Tibial artery (tissue), 4 donors: ENCODE measurements around the gene BLNK.

ENCODE experiments used
- DNase-seq, 2 donors: peaks; one replicate each; pipeline ENCODE4 v3.0.0-alpha.2; 2019
- H3K27ac ChIP-seq, 2 donors: fragments of 200-600 bp; sonication (generic) in 1 of 2; 1 replicate in 1 of 2; 2 replicates in 1 of 2; pipeline ENCODE4 v1.5.1; 2018 to 2019; ENCODE audit warnings: mild to moderate bottlenecking in 1 of 2
- H3K27me3 ChIP-seq, 2 donors: fragments of 200-600 bp; sonication (generic) in 1 of 2; one replicate each; pipeline versions ENCODE4 v1.5.1 to v1.6.0; 2016 to 2019
- H3K36me3 ChIP-seq, 3 donors: fragments of 200-600 bp; sonication (generic) in 2 of 3; one replicate each; pipeline ENCODE4 v1.5.1; 2016 to 2019; ENCODE audit warnings: mild to moderate bottlenecking in 2 of 3
- H3K4me1 ChIP-seq, 4 donors: fragments of 200-600 bp; sonication (generic) in 2 of 4; 1 replicate in 3 of 4; 2 replicates in 1 of 4; pipeline ENCODE4 v1.5.1; 2016 to 2019
- H3K4me3 ChIP-seq, 2 donors: fragments of 200-600 bp; sonication (generic) in 1 of 2; 1 replicate in 1 of 2; 2 replicates in 1 of 2; pipeline ENCODE4 v1.5.1; 2018 to 2019; ENCODE audit warnings: mild to moderate bottlenecking in 2 of 2
- H3K9me3 ChIP-seq, 3 donors: fragments of 200-600 bp; sonication (generic) in 1 of 3; one replicate each; pipeline ENCODE4 v1.5.1; 2016 to 2019
- CTCF ChIP-seq, 2 experiments: fragments of 200-600 bp in 1 of 2; fragments of 450-650 bp in 1 of 2; IDR thresholded peaks; one replicate each; pipeline ENCODE4 v1.5.1; 2017 to 2019; ENCODE audit warnings: antibody characterized with exemption in 2 of 2, mild to moderate bottlenecking in 1 of 2, moderate library complexity in 1 of 2
- intact Hi-C: fragments of 100-400 bp; cut with DNase I; formaldehyde crosslinking; loops from one replicate; pipeline ENCODE4 v1.15.0; 2023; ENCODE audit warnings: low total_unique reads

Gene BLNK

GRCh38 chr10:96222908-96223307 lies 48.5 kb downstream of the BLNK start:
- H3K27ac ChIP-seq, result no peak overlapping the region
- DNase-seq, result no peak
- no peak for TF ChIP-seq CTCF (IDR thresholded peaks at IDR 0.05)
- H3K4me1 ChIP-seq, result no peaks in the 10 kb centered on the region
- no peak overlapping the region for H3K4me3 ChIP-seq
- intact Hi-C loops, result no loop called here
- no peaks in the 10 kb centered on the region for H3K27me3 ChIP-seq
- H3K9me3 ChIP-seq, result no peaks in the 10 kb centered on the region
- no peaks in the 10 kb centered on the region for H3K36me3 ChIP-seq

- Histone ChIP-seq H3K4me3 (no peak overlapping the region), H3K36me3 (no peaks in the 10 kb centered on the region), H3K27me3 (no peaks in the 10 kb centered on the region), H3K27ac (no peak overlapping the region), H3K9me3 (no peaks in the 10 kb centered on the region), H3K4me1 (no peaks in the 10 kb centered on the region)
- TF ChIP-seq CTCF (IDR thresholded peaks at IDR 0.05), result no peak
- intact Hi-C loops, result no loop called here
- no peak for DNase-seq
Measured at GRCh38 chr10:96222441-96222840, 48.9 kb downstream of the BLNK start.

DNA sequence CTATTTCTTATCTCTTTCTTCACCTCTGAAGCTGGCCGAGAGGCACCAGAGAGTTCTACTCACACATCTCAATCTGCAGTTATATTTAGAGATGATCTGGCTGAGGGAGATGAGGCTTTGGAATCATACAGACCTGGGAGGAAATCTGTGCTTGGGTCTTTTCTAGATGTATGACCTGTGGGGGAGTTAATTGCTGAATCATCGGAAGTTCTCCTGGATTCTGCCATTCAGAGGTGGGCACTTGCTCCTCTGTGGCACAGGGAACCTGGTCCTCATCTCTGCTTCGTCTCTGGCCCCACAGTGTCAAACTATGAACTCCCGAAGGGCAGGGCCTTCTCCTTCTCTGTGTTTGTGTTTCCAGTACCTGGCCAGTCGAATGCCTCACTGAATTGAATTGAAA lies 52.5 kb downstream of the BLNK start:
- TF ChIP-seq CTCF (IDR thresholded peaks at IDR 0.05), result no peak
- Histone ChIP-seq H3K9me3 (no peaks in the 10 kb centered on the region), H3K4me3 (no peak overlapping the region), H3K27ac (no peak overlapping the region), H3K4me1 (no peaks in the 10 kb centered on the region), H3K36me3 (no peaks in the 10 kb centered on the region), H3K27me3 (no peaks in the 10 kb centered on the region)
- intact Hi-C loops, result no loop called here
- DNase-seq, result no peak

DNA sequence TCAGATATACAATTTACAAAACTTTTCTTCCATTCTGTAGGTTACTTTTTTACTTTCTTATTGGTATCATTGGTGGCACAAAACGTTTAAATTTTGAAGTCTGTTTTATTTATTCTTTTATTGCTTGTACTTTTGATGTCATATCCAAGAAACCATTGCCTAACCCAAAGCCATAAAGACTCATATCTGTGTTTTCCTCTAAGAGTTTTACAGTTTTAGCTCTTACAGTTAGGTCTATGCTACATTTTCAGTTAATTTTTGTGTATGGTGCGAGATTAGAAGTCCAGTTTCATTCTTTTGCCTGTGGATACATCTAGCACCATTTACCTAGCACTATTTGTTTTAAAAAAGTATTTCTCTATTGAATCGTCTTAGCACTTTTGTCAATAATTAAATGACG lies 53.7 kb downstream of the BLNK start:
- Histone ChIP-seq H3K4me1 (no peaks in the 10 kb centered on the region), H3K27me3 (no peaks in the 10 kb centered on the region), H3K9me3 (no peaks in the 10 kb centered on the region), H3K4me3 (no peak overlapping the region), H3K36me3 (no peaks in the 10 kb centered on the region), H3K27ac (no peak overlapping the region)
- no peak for TF ChIP-seq CTCF (IDR thresholded peaks at IDR 0.05)
- no peak for DNase-seq
- intact Hi-C loops, result no loop called here

GRCh38 chr10:96216775-96217174 lies 54.6 kb downstream of the BLNK start:
- no peak overlapping the region for H3K27ac ChIP-seq
- H3K4me3 ChIP-seq, result no peak overlapping the region
- no peaks in the 10 kb centered on the region for H3K9me3 ChIP-seq
- H3K4me1 ChIP-seq, result no peaks in the 10 kb centered on the region
- no peak for DNase-seq
- intact Hi-C loops, result no loop called here
- H3K36me3 ChIP-seq, result no peaks in the 10 kb centered on the region
- TF ChIP-seq CTCF (IDR thresholded peaks at IDR 0.05), result no peak
- H3K27me3 ChIP-seq, result no peaks in the 10 kb centered on the region

DNA sequence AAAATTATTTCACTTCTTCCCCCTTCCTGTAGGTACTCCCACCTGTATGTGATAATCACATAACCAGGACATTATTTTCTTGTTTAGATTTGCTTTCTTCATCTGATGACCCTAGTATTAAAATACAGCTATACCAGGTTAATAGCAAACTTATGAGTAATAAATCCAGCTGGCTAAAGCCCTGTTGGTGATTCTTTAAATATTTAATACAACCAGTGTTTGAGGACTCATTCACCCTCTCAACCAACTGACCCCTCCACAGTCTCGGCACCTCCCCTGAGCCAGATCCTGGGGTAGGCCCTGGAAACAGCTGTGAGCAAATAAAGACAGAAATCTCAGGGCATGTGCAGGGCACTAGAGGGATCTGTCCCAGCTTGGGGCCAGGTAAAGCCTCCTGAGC lies 58.5 kb downstream of the BLNK start:
- Histone ChIP-seq H3K27ac (no peak overlapping the region), H3K9me3 (no peaks in the 10 kb centered on the region), H3K4me3 (no peak overlapping the region), H3K27me3 (no peaks in the 10 kb centered on the region), H3K36me3 (no peaks in the 10 kb centered on the region), H3K4me1 (no peaks in the 10 kb centered on the region)
- TF ChIP-seq CTCF (IDR thresholded peaks at IDR 0.05), result no peak
- intact Hi-C loops, result no loop called here
- no peak for DNase-seq
